Measurements from ENCODE around the gene LRBA. TPM values are rescaled to one million over a fixed set of nuclear protein-coding genes. Genes with fewer than 3 reads are reported as not detected.

The LRBA gene
- total and polyA plus RNA-seq, 4 donors: 8.2 to 69.8 (median 32.8) TPM

DNA sequence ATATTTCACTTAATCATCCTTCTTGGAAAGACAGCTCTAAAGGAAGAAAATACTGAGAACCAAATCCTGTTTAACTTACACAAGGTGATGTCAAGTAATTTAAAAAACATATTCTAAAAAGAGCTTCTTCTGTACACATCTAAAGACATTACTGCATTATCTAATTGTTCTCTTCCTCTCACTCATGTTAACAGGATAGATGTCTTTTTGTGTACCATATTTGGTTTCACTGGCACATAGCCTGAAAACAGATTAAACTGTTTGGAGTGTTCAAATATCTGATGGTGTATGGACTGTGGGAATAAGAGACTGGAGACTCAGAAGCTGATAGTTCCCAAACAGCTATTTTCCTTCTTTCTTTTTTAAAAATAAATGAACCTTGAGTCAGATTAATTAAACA, 646.4 kb downstream of the LRBA start:
- peaks cover 0 to 2% (median 0%) of the 10 kb centered on the region in 4 donors for H3K36me3 ChIP-seq (ENCODE audit: control insufficient read depth in 4 of 4, insufficient read depth in 3 of 4, low read depth in 1 of 4, low read length in 3 of 4)
- H3K9ac ChIP-seq (ENCODE audit: low read depth in 1 of 2, low read length in 2 of 2): no peak overlapping the region
- H3K27me3 ChIP-seq (ENCODE audit: control insufficient read depth in 4 of 4, insufficient read depth in 4 of 4, low read length in 3 of 4): no peaks in the 10 kb centered on the region
- no peak for DNase-seq (ENCODE audit: low spot score)
- H3K27ac ChIP-seq (ENCODE audit: low read depth in 1 of 2, low read length in 2 of 2): no peak overlapping the region
- no peaks in the 10 kb centered on the region for H3K9me3 ChIP-seq (ENCODE audit: control insufficient read depth in 4 of 4, low read length in 3 of 4)
- H3K4me3 ChIP-seq (ENCODE audit: low read depth in 1 of 3, low read length in 3 of 3): no peak overlapping the region
- no peak for TF ChIP-seq SP1 (IDR thresholded peaks at IDR 0.05)
- TF ChIP-seq ZBTB33 (IDR thresholded peaks at IDR 0.05): no peak
- no peak for TF ChIP-seq ATF3 (IDR thresholded peaks at IDR 0.05)
- TF ChIP-seq TAF1 (conservative IDR thresholded peaks at IDR 0.05): no peak
- TF ChIP-seq, protein P1, sequence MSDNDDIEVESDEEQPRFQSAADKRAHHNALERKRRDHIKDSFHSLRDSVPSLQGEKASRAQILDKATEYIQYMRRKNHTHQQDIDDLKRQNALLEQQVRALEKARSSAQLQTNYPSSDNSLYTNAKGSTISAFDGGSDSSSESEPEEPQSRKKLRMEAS (IDR thresholded peaks at IDR 0.05): no peak
- no peak for TF ChIP-seq NR2F2 (IDR thresholded peaks at IDR 0.05)
- TF ChIP-seq YY1 (IDR thresholded peaks at IDR 0.05): no peak
- no peak for TF ChIP-seq GABPA (IDR thresholded peaks at IDR 0.05 in 1 of 2, conservative IDR thresholded peaks at IDR 0.05 in 1 of 2)
- TF ChIP-seq, protein P2, sequence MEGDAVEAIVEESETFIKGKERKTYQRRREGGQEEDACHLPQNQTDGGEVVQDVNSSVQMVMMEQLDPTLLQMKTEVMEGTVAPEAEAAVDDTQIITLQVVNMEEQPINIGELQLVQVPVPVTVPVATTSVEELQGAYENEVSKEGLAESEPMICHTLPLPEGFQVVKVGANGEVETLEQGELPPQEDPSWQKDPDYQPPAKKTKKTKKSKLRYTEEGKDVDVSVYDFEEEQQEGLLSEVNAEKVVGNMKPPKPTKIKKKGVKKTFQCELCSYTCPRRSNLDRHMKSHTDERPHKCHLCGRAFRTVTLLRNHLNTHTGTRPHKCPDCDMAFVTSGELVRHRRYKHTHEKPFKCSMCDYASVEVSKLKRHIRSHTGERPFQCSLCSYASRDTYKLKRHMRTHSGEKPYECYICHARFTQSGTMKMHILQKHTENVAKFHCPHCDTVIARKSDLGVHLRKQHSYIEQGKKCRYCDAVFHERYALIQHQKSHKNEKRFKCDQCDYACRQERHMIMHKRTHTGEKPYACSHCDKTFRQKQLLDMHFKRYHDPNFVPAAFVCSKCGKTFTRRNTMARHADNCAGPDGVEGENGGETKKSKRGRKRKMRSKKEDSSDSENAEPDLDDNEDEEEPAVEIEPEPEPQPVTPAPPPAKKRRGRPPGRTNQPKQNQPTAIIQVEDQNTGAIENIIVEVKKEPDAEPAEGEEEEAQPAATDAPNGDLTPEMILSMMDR (IDR thresholded peaks at IDR 0.05; ENCODE audit: low read depth, low read length, missing input control): no peak
- H3K4me1 ChIP-seq (ENCODE audit: control insufficient read depth in 4 of 4, insufficient read depth in 4 of 4, low read length in 3 of 4): no peaks in the 10 kb centered on the region

- Histone ChIP-seq H3K4me1 (ENCODE audit: control insufficient read depth in 4 of 4, insufficient read depth in 4 of 4, low read length in 3 of 4) (no peaks in the 10 kb centered on the region), H3K27ac (ENCODE audit: low read depth in 1 of 2, low read length in 2 of 2) (no peak overlapping the region), H3K9ac (ENCODE audit: low read depth in 1 of 2, low read length in 2 of 2) (no peak overlapping the region), H3K36me3 (ENCODE audit: control insufficient read depth in 4 of 4, insufficient read depth in 3 of 4, low read depth in 1 of 4, low read length in 3 of 4) (peaks cover 0 to 2% (median 0%) of the 10 kb centered on the region in 4 donors), H3K27me3 (ENCODE audit: control insufficient read depth in 4 of 4, insufficient read depth in 4 of 4, low read length in 3 of 4) (no peaks in the 10 kb centered on the region), H3K9me3 (ENCODE audit: control insufficient read depth in 4 of 4, low read length in 3 of 4) (no peaks in the 10 kb centered on the region), H3K4me3 (ENCODE audit: low read depth in 1 of 3, low read length in 3 of 3) (no peak overlapping the region)
- TF ChIP-seq NR2F2 (IDR thresholded peaks at IDR 0.05) (no peak), ZBTB33 (IDR thresholded peaks at IDR 0.05) (no peak), YY1 (IDR thresholded peaks at IDR 0.05) (no peak), ATF3 (IDR thresholded peaks at IDR 0.05) (no peak), SP1 (IDR thresholded peaks at IDR 0.05) (no peak), RXRA (IDR thresholded peaks at IDR 0.05) (no peak), HNF4G (IDR thresholded peaks at IDR 0.05) (no peak), GABPA (IDR thresholded peaks at IDR 0.05 in 1 of 2, conservative IDR thresholded peaks at IDR 0.05 in 1 of 2) (no peak), EGR1 (IDR thresholded peaks at IDR 0.05; ENCODE audit: low read depth in 2 of 2) (no peak)
- TF ChIP-seq, protein P1 (IDR thresholded peaks at IDR 0.05): no peak
- no peak for DNase-seq (ENCODE audit: low spot score)
- 84% methylated on average over 4 of the region's 4 CpGs for WGBS
Observed at GRCh38 chr4:150367326-150367725, 647.8 kb downstream of the LRBA start.

All from liver (tissue), 9 donors.